GM18499 (cell line): Measurements from ENCODE around the gene ADCY6.

Experiments used
- ATAC-seq: cut with Tn5 transposase; IDR thresholded peaks from one replicate; pipeline ENCODE4 v1.9.1; 2021; ENCODE audit warnings: moderate number of reproducible peaks; ENCODE audit not compliant: insufficient read depth, unreplicated experiment

ADCY6 gene

DNA sequence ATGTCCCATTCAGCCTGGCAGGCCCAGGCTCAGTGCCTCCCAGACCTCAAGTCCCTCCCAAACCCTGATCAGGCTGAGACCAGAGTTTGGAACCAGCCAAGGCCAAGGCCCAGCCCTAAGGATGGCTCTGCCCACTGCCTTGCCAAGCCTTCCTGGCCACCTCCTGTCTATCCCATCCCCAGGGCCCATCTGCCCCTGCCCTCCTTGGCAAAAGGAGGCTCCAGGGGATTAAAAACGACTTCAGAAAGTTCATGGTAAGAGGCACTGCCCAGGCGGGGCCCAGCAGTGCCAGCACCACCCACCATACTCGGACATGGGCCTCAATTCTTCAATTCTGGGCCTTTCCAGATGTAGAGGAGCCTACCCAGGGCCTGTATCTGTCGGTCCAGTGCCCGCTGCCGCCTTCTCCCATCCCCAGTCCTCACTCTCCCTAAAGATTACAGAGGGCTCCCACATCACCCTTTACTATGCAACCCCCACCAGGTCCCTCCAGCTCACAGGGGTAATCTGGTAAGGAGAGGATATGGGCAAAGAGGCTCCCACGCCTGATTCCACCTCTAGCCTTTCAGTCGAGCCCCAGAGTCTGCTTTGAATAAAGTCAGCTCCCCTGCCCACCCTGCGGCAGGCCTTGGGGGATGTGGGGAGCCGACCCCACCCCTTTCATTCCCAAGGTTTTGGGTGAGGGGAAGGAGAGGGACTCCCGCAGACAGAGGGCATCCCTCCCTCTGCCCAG, 932 bp downstream of the ADCY6 start:
- ATAC-seq = no peak

DNA sequence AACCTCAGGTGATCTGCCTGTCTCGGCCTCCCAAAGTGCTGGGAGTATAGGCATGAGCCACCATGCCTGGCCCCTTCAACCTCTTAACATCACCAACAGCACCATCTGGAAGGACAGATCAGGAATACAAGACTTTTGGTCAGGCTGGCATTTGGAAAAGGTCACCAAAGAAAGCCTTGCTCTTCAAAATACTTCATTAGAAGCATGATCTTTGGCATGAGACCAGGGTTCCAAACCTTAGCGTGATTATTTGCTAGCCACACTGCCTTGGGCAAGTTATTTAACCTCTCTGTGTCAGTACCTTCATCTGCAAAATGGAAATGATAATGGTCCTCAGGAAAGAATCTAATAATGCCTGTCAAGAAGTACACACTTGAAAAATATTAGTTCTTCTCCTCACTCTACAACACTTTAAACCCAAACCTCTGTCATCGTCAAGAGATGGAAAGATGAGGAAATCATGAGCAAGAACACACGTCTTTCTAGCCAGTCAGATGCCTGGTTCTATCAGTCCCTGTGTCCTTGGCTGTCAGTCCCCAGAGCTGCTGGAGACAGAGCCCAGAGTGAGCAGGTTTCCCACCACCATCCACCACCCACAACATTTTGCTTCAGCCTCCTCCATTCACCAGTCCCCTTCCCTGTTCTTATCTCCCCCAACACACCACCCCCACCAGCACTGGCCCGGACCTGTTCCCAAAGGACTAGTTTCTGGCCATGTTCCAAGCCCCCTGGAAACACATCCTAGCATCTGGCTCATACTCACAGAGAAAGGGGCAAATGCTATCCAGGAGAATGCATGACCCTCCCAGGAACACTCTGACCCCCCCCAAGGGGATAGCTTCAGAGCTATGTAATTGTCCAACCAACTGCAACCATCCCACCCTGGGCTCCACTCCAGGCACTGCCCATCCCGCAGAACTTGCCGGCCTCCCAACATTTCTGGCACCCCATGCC, 2.0 kb downstream of the ADCY6 start:
- no peak for ATAC-seq

DNA sequence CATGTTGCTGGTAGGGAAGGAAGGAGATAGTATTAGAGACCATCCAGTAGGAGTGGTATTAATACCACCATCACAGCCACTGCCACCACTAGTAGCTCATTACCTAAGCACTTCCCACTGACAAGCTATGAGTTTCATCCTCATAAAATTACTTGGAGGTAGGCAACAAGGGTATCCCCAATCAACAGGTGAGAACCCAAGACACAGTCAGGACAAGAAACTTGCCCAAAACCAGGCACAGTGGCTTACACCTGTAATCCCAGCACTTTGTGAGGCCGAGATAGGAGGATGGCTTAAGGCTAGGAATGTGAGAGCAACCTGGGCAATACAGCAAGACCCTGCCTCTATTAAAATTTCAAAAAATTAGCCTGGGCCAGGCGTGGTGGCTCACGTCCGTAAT, 5.5 kb downstream of the ADCY6 start:
- ATAC-seq = no peak

DNA sequence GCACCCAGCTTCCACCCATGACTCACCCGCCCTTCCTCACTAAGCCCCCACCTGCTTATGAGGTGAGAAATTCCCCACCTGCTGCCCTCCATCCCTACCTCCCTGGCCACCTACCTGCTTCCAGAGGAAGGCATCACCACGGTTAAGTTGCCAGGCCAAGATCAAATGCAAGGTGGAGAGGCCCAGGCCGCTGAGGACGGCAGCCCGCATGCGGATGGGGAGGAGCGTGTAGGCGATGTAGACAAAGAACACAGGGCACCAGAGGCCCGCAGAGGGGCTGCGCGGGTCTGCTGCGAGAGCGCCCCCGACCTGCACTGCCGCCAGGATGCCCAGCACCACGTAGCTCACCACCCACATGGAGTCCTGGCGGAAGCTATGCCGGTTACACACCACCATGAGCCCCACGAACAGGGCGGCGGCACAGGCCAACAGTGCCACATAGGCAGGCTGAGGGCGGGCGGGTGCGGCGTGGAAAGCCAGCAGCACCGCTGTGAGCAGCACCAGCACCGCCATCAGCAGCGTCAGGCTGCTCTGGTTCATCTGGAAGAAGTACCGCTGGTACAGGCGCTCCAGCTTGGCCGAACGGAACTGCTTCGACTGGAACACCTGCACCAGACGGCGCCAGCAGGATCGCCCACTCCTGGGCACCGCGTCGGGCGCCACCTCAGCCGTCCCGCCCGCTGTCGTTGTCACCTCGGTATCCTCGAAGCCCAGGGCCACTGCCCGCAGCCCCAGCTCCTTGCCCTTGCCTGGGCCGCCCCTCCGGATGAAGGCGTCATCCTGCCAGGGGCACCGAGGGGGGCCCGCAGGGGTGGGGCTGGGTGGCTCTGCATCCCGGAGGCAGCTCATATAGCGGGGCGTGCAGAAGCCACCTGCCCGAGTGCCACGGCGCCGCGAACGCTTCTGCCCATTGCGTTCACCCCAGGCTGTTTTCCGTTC, 6.2 kb downstream of the ADCY6 start:
- ATAC-seq = no peak

DNA sequence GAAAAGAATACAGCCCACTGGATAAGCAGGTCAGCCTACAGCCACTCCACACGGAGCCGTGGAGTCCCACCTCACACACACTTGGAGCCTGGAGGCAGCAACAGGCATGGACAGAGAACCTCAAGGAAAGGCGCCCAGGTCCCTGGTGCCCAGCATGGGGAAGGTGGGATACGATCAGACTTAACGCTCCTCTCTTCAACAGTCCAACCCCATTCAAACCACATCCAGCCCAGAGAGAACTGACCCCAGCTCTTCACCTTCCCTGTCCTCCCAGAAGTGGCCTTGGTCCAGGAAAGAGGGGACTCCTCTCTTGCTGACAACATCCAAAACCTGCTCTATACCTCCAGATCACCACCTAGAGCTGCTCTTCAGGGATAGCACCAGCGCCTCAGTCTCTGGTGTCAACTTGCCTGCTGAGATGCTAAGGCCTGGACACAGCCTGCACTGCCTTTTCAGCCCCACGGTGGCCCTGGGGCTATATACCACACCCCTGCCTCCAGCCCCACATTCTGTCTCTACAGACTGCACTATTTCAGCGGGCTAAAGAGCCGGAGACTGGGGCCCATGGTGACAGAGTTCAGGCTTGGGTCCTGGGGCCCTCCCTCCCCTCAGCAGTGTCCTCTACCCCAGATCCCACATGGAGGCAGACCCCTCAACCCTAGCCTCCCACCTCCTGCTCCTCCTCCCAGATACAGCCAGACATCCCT, 7.0 kb downstream of the ADCY6 start:
- no peak for ATAC-seq

DNA sequence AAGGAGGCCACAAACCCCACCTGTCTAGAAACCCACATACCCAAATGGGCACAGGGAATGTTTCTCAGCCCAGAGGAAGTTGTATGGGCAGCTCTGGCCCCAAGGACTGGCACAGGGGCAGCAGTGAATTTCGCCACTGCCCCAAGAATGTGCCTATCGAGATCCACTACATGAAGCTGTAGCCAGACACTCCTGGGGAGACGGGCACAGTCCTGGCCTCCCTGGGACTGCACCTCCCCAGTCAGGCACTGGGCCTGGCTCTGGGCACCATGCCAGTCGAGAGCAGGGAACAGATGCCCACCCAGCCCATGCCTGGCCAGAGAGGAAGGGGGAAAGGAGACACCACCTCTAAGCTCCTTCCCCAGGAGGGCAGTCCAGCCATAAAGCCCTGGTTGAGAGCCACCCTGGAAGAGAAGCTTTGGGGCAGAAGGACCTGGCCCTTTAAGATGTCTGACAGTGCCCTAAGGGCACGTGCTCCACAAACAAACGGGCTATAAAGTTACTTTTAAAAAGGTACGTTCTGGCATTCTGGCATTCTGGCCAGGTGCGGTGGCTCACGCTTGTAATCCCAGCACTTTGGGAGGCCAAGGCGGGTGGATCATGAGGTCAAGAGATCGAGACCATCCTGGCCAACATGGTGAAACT, 8.4 kb downstream of the ADCY6 start:
- ATAC-seq = no peak

DNA sequence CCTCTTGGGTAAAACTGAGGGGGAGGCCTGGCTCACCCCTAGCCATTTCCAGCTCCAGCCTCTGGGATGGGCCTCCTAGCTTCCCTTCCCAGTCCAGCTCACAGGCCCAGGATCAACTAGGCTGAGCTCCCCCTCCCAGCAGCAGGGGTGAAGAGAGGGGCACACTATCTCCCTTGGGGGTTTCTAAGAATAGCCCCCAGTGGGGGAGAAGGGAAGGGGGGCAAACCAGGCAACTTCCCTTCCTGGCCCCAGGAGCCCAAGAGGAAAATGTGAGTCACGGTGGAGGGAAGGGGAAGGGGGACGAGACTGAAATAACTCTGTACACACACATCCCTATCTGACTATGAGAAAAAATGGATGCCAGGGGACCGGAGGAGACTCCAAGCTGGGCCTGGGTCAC, 9.0 kb downstream of the ADCY6 start:
- no peak for ATAC-seq

DNA sequence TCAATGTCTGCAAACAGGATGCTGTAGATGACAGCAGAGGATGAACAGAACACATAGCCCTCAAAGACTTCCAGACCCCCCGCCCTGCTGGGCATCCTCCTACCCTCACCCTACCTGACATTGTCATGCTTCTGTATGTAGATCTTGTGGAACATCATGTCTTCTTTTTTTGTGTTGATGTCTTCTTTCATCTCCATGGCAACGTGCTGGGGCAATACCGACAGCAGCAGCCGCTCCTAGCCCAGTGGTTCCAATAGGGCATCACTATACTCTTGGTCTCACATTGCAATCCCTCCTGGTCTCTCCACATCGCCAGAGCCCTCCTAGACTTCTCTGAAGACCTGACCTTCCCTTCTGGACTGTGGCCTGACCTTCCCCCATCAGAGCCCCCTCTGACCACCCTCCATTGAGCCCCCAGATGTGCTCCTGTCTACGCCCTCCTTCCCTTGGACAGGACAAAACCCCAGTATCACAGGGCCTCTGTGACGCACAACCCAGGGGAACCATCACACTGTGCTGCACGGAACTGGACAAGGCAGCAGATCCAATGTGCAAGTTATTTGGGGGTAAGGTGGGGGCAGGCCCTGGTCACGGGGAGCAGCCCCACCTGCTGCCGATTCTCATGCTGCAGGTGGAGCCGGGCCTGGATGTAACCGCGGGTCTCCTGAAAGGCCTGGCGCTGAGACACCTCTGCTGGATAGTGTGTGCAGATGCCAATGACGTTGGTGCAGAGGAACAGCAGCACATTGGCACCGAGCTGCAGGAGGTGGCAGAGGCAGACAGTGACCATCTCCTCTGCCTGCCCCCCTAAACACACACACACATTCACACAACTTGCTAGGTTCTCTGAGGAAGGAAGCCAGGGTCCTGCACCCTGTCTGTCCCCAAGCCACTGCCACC, 11.1 kb downstream of the ADCY6 start:
- no peak for ATAC-seq

DNA sequence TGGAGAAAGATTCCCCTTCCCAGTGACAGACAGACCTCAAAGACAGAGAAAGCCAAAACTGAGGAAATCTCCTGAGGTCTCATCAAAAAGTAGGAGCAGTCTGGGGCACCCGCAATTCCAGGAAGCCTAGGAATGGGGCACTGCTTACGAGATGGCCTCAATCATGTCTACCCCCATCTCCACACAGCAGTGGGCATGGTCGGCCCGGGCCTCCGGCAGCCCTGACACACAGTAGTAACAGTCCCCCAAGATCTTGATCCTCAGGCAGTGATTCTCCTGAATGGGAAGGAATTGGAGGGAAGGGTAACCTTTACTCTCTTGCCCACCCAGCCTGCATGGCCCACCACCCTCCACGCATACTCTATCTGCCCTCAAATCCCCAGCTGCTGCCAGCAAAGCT, 11.9 kb downstream of the ADCY6 start:
- no peak for ATAC-seq

DNA sequence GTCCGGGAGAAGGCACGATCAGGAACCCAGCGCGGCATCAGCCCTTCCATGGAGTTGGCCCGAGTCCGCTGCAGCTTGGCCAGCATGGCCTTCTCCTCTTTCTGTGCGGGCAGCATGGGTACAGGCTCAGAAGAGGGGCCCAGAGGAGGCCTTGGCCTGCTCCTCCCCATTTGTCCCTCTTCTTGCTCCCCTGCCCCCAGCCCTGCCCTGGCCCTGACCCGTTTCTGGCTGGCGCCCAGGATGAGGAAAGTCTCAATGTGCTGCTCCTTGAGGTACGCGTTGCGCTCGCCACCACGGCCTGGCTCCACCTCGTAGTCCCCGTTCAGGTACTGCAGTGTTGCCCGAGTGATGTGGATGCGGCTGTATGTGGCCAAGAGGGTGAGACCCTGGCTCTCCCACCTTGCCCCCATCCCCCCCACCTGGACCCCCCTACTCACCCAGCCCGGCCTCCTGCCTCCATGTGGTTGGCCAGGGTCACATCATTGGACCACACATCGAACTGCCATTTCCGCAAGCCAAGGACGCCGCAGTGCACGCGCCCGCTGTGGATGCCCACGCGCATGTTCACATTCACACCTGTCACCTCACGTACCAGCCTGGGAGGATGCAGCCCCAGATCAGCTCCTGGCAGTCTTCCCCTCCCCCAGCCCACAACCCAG, 12.8 kb downstream of the ADCY6 start:
- no peak for ATAC-seq

DNA sequence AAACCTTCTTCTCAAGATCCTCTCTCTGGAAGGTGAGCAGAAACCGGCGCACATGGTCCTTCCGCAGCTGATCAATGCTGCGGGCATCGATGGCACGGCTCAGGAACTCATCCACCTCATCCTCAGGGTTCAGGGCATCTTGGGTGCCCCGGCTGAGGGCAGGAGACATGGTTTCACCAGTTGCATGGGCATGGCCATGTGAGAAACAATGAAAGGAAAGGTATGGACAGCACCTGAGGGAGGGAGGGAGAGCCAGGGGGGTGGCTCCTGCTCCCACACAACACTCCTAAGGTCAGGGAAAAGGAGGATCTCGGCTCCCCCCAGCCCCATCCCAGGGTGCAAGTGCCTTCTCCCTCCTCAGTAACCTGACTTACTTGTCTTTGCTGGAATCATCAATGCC, 13.6 kb downstream of the ADCY6 start:
- no peak for ATAC-seq

DNA sequence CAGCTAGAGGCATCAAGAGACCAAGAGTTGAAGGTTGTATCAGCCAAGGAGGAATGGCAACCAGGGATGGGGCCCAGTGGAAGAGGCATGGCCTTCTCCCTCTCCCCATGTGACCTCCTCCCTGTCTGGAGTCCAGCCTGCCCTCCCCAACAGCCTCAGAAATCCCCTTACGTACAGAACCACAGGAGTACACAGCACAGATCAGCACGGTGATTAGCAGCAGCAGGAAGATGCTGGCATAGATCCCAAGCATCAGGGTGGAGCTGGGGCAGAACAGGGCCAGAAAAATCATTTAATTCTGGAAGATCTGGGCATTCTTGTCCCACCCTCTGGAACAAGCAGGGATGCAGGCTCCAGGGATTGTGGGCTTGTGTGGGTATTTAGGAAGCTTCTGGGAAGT, 14.4 kb downstream of the ADCY6 start:
- ATAC-seq = no peak

DNA sequence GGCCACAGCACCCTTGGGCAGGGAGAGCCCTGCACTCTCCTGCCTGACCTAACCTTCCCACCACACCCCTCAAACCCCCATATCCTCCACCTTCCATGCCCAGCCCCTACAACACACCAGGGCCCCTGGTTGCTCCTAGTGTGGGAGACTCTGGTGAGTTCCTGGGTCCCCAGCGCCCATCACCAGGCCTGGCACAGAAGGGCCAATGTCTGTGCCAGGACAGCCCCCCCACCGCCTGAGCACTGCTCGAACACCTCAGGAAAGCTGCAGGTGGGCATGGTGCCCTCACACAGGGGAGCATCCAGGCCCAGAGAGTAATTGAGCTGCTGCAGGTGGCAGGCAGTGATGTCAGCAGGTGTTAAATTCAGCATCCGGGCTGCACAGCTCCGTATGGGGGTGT, 15.2 kb downstream of the ADCY6 start:
- no peak for ATAC-seq

DNA sequence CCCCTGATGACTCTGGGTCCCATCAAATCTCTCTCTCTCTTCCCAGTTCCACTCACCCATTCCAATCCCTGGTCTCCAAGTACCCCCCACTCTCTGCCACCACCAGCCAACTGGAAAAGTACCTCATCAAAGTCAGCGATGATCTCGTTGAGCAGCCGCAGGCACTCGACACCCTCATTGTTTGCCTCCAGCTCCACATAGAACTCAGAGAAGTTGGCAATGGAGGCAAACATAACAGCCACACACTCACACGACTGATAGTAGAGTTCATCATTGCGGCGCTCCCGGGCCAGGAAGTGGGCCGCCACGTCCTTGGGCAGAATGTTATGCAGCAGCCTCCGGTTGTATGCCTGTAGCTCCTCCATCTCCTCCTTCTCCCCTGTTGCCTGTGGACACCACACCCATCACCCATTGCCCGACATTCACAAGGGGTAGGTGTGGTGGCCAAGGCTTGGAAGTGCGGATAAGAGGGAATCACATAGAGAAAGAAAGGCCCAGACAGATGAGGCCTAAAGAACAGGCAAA, 17.2 kb downstream of the ADCY6 start:
- no peak for ATAC-seq

DNA sequence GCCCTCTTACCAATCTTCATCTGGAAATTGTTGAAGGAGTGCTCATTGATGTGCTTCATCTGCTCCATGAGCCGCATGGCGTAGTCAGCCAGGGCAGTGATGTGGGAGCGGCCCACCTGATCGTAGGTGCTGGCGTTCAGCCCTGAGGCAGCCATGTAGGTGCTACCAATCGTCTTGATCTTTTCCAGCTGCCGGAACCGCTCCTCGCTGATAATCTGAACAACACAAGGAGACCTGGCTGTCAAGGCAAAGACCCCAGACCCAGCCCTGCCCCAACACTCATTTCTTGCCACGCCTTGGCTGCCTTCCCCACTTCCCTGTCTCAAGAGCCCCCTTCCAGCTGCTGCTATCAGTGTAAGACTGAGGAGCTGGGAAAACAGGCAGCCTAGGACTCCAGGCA, 18.1 kb downstream of the ADCY6 start:
- ATAC-seq = no peak

DNA sequence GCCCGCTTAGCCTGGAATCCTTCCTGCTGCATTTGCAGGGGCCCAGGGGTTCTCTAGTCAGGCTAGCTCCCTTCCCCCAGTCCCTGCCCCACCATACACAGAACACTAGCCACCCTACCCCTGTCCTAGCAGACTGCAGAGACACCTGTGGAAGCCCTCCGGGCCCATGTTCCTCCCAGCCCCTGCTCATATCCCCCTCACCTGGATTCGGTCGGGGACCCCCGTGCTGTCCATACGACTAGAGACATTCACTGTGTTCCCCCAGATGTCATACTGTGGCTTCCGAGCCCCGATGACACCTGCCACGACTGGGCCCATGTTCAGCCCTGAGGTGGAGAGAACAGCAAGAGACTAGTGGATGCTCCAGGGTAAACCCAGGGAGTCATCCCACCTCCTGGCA, 20.2 kb downstream of the ADCY6 start:
- ATAC-seq = no peak

DNA sequence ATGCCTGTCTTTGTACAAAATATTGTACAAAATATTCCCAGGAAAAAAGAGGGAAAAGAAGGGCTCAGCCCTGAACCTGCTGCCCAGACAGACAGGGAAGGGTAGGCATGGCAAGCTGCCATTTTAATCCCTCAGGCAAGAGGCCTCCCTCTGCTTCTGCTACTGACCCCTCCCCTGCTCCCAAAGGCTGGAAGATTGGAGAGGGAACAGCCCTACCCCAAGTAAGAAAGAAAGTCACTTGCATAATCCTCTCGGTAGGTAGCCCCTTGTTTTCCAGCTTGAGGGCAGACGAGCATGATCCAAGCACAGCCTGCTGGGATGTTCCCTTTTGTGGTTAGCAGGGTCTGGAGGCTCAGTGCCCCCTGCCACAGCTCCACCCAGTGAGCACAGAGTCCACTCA, 20.7 kb downstream of the ADCY6 start:
- ATAC-seq = no peak

DNA sequence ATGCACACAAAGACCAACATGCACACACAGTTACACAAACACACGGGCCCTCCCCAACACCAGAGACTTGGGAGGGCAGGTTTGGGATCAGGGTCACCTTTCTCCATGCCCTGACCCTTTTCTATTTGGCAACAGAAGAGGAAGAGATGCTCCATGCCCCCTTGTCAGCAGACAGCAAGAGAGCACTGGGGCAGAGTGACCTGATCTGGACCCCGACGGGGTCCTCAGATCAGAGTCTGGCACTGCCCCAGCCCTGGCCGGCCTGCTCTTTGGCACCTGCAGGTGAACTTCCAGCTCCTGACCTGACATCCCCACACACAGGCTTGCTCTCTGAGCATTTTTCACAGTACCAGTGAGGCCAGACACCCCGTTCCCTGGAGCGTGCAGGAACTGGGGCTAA, 21.4 kb downstream of the ADCY6 start:
- ATAC-seq = no peak
